HAP-1 (cell line): ENCODE data around the gene SELPLG.
"Not testable (repeated sequence)": the region's sequence is repeated elsewhere in the genome, so short reads cannot be mapped to it uniquely, and the experiment has no call there.

Experiments used
- DNase-seq, 2 experiments: peaks; one replicate each; pipeline ENCODE4 v3.0.0-alpha.2; 2016 to 2020; ENCODE audit warnings: low spot score in 2 of 2
- H3K27me3 ChIP-seq: fragments of 250-450 bp; sonication (Bioruptor Pico); 2 replicates; pipeline ENCODE4 v1.5.1; 2020; ENCODE audit warnings: low read depth, mild to moderate bottlenecking, moderate library complexity
- H3K36me3 ChIP-seq: fragments of 250-450 bp; sonication (Bioruptor Pico); replicated peaks from 2 replicates; pipeline ENCODE4 v1.5.1; 2020; ENCODE audit warnings: mild to moderate bottlenecking
- H3K4me1 ChIP-seq: fragments of 250-450 bp; sonication (Bioruptor Pico); 2 replicates; pipeline ENCODE4 v1.5.1; 2020; ENCODE audit warnings: mild to moderate bottlenecking
- H3K4me3 ChIP-seq: fragments of 250-450 bp; sonication (Bioruptor Pico); 2 replicates; pipeline ENCODE4 v1.5.1; 2020; ENCODE audit warnings: mild to moderate bottlenecking, moderate library complexity
- H3K9me3 ChIP-seq: fragments of 250-450 bp; sonication (Bioruptor Pico); 2 replicates; pipeline ENCODE4 v1.5.1; 2020; ENCODE audit warnings: mild to moderate bottlenecking, moderate library complexity
- in situ Hi-C: fragments of 300-500 bp; cut with MboI; formaldehyde crosslinking; loops from 3 replicates; pipeline ENCODE4 v1.14.3; 2020; ENCODE audit warnings: low sequenced_read_pairs, inconsistent platforms, mixed read lengths

SELPLG gene

DNA sequence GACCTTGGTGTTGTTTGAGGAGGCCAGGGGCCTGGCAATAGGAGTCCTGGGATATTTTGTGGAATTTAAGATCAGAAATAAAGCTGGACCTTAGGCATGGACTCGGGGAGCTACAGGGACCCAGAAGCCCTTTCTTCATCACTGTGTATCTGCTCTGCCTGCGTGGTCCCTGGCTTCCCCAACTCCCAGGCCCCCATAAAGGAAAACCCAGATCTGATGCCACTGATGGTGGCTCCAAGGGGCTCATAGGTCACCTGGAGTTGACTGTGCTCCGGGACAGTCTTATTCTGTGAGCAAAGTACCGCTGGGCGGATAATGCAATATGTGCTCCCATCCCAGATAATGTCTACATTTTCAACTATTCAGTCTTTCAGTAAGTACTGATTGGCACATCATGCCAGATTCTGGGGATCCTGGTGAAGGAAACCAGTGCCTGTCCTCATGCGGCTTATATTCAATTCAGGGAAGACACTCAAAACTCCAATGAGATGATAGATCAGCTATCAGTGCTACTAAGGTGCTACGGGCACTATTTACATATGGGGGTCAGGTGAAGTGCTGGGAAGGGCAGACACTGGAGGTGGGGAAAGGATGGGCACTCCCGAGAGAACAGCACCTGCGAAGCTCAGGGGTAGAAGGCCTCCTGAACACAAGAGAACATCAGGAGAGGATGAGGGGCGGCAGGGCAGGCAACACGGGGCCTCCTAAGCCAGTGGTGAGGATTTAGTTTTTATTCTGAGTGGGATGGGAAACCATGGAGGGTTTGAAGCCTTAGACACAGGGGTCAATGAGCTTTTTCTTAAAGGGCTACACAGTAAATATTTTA lies 5.5 kb upstream of the SELPLG start:
- in situ Hi-C loops = no loop called here
- no peak for DNase-seq

DNA sequence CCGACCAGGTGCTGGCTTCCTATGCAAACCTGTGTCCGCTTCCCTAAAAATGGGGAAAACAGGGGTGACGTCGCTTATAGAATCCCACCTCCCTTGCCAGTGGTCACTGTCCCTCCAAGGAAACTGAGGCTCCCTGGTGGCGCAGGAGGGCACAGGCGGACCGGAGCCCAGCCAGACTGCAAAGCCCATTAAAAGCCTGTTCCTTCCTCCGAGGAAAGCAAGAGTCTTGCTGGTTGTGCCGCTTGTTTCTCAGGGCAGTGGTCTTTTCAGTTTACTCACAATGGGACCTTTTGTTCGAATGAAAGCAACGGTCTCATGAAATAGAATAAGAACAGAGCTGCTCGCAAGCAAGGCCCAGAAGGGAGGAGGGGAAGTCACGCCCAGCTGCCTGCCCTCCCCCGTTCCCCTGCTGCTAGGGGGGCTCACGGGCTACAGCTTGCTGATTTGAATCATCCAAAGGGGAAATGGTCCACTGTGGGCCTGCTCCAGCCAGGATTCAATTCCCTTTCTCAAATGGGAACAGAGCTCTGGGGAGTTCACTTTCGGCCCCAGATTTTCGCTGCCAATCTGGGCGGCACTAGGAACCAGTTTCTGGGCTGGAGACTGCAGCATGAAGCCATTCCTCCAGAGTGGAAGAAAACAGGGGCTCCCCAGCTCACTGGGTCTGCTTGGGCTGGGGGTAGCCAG lies 4.6 kb upstream of the SELPLG start:
- in situ Hi-C loops = no loop called here
- Histone ChIP-seq H3K9me3 (no peaks in the 10 kb centered on the region), H3K4me3 (no peak overlapping the region), H3K36me3 (no peaks in the 10 kb centered on the region), H3K4me1 (peaks cover 26% of the 10 kb centered on the region), H3K27me3 (no peaks in the 10 kb centered on the region)
- DNase-seq = peak; percentile 77 to 89

More for the DNA sequence above, 5.5 kb upstream of the SELPLG start:
- Histone ChIP-seq H3K27me3 (no peaks in the 10 kb centered on the region), H3K9me3 (no peaks in the 10 kb centered on the region), H3K4me1 (peaks cover 26% of the 10 kb centered on the region), H3K4me3 (no peak overlapping the region), H3K36me3 (no peaks in the 10 kb centered on the region)

DNA sequence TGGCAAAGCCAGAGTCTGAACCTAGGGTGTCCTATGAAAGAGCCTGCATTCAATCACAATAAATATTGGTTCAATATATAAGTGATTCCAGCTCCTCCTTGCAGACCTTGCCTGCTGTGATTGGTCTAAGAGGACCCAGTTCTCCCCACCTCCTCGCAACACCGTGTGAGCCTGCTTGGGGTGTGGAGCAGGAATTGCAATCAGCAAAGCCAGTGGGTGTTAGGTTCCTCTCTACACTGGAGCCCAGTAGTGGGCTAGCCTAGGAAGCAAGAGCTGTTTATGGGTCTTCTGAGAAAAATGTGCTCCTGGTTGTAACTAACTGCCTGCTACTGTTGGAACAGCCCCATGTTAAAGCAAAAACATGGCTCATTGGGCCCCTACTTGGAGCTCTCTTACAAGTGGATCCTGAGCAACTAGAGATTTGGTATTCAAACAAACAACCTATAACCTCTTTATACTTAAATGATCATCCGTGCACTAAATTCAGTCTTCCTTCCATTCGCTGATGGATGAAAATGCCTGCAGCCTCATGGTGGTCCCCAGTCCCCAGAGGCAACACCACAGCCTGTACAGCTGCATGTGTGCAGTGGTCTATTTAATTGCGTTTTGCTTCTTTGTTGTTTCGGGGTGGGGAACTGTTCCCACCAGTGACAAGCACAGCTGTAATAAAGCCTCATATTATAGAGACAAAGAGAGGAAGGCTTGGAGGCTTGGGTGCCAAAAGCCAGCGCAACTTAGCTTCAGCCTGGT lies 3.7 kb upstream of the SELPLG start:
- no peak for DNase-seq
- no peaks in the 10 kb centered on the region for H3K27me3 ChIP-seq
- H3K4me3 ChIP-seq = no peak overlapping the region
- in situ Hi-C loops = no loop called here
- H3K9me3 ChIP-seq = no peaks in the 10 kb centered on the region
- H3K36me3 ChIP-seq = no peaks in the 10 kb centered on the region
- peaks cover 26% of the 10 kb centered on the region for H3K4me1 ChIP-seq

DNA sequence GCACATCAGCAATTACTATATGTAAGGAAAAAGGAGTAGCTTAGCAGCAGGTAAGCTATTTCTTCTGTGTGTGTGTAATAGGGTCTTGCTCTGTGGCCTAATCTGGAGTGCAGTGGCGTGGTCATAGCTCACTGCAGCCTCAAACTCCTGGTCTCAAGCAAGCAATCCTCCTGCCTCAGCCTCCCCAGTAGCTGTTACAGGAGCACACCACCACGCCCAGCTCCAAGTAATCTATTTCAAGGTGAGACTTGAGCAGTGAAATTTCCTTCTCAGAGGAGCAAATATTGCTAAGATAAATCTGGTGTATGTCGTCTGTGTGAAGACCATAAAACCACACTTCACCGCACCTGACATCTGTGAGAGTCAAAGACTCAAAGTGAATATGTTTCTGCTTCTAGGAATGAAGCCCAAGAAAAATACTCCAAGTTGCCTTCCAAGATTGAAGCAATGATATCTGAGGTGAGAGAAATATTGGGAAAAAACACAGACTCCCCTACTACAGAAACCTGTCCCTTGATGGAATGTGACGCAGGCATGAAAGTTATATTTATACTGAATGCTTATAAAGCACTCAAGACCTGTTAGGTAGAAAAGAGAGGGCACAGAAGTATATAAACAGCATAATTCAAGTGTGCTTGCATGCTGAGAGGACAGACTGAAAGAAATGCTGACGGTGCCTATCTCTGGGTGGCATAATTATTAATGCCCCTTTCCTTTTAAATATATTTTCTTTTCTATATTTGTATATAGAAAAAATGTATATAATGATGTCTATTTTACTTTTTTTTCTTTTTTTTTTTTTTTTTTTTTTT lies 2.5 kb upstream of the SELPLG start:
- H3K4me3 ChIP-seq = no peak overlapping the region
- H3K36me3 ChIP-seq = no peaks in the 10 kb centered on the region
- H3K9me3 ChIP-seq = no peaks in the 10 kb centered on the region
- peaks cover 26% of the 10 kb centered on the region for H3K4me1 ChIP-seq
- no peaks in the 10 kb centered on the region for H3K27me3 ChIP-seq
- no peak for DNase-seq
- in situ Hi-C loops = no loop called here

DNA sequence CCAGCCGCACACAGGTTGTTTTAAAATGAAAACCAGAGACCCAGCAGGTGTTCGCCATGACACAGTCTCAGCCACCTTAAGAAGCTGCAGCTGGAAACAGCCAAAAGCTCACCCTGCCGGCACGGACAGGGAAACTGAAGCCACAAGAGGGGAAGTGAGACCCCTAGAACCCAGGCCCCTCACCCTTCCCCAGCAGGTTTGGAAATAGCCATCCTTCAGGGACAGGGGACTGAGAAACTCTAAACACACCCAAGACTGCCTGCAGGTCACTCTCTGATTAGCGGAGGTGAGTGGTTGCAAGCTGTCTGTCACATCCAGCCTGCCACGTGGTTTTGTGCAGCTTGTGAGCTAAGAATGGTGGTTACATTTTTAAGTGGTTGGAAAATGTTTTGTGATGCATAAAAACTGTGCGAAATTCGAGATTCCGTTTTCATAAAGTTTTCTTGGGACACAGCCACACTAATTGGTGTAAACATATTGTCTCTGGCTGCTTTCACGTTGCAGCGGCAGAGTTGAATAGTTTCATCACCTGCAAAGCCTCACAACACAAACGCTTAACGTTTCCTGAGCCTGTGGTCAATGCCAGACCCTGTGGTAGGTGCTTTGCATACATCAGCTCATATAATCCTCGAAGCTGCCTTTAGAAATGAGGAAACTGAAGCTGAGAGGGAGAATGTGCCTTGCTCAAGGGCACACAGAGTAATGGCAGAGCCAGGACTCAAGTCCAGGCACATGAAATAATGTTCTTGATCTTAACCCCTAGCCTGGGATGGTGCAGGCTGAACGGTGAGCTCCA lies 1.7 kb upstream of the SELPLG start:
- no peaks in the 10 kb centered on the region for H3K36me3 ChIP-seq
- in situ Hi-C loops = no loop called here
- DNase-seq = peak; percentile 32 to 49
- no peak overlapping the region for H3K4me3 ChIP-seq
- peaks cover 26% of the 10 kb centered on the region for H3K4me1 ChIP-seq
- no peaks in the 10 kb centered on the region for H3K9me3 ChIP-seq
- H3K27me3 ChIP-seq = no peaks in the 10 kb centered on the region

DNA sequence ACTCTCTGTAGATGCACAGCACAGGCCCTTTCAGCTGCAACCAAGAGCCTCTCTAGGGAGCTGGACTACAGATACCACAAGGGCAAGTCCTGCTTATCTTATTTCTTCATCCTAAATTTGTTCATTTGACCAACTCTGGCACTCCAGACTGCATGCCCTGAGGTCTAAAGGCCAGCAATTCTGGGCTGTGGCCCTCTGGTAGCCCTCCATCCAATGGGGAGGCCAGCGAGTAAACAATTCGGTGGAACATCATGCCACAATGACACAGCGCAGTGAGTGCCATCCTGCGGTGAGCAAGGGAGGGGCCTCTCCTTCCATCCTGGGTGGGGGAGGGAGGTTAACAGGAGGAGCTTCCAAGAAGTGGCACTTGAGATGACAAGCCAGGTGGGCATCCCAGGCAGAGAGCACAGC lies 652 bp upstream of the SELPLG start:
- Histone ChIP-seq H3K27me3 (no peaks in the 10 kb centered on the region), H3K36me3 (no peaks in the 10 kb centered on the region), H3K4me3 (no peak overlapping the region), H3K9me3 (no peaks in the 10 kb centered on the region), H3K4me1 (peaks cover 26% of the 10 kb centered on the region)
- no peak for DNase-seq
- in situ Hi-C loops = no loop called here

DNA sequence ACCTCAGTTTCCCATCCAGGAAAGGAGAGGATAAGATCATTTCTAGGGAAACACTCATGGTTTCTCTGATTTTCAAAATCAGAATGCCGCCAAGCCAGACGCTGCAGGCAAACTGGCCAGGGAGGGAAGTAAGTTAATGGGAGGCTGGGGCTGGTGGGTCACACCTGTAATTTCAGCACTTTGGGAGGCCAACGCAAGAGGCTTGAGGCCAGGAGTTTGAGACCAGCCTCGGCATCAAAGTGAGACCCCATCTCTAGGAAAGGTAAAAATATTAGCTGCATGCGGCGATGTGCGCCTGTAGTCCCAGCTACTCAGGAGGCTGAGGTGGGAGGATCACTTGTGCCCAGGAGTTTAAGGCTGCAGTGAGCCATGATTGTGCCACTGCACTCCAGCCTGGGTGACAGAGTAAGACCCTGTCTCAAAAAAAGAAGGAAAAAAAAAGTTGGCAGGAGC lies 587 bp downstream of the SELPLG start:
- DNase-seq = no peak
- in situ Hi-C loops = no loop called here
- Histone ChIP-seq H3K36me3 (no peaks in the 10 kb centered on the region), H3K27me3 (no peaks in the 10 kb centered on the region), H3K4me3 (no peak overlapping the region), H3K9me3 (no peaks in the 10 kb centered on the region), H3K4me1 (peaks cover 17% of the 10 kb centered on the region)

DNA sequence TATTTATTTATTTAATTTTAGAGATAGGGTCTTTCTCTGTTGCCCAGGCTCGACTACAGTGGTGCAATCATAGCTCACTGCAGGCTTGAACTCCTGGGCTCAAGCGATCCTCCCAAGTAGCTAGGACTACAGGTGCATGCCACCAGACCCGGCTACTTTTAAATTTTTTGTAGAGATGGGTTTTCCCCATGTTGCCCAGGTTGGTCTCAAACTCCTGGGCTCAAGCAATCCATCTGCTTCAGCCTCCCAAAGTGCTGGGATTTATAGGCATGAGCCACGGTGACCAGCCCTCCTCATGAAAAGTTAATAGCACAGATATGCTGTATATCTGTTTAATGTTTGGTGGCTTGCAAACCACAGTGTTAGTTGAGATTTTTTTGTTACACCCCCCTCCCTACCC lies 2.4 kb downstream of the SELPLG start:
- H3K27me3 ChIP-seq = not testable (repeated sequence)

DNA sequence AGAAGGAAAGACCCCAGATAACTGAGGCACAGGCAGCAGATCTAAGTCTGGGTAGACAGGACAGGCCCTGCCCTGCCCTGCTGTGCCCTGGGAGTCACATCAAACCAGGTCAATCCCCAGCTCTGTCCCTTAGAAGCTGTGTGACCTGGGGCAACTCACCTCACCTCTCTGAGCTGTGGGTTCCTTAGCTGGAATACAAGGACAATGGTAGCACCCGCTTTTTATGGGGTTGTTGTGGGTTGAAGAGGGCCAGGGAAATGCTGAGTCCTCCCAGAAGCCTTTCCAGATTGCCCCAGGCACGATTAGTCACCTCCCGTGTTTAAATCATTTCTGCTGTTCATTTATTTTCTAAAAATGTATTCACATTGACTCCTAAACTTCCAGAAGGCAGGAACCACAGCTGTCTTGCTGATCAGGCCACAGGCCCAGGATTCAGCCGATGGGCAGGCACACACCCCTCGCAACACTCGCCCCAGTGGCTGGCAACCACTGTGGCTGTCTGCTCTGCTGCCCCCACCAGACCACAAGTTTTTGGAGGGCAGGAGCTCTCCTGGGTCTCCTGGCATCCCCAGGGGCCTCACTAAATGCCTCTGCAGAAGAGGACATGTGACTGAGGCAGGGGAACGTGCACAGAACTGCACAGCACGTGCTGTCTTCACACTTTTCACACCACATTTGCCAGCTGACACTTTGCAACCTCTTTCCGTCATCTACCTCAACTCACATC lies 3.0 kb downstream of the SELPLG start:
- peaks cover 6% of the 10 kb centered on the region; the same call in 1 of the 2 replicates for H3K4me1 ChIP-seq
- DNase-seq = no peak
- no peaks in the 10 kb centered on the region for H3K36me3 ChIP-seq
- in situ Hi-C loops = no loop called here
- H3K27me3 ChIP-seq = no peaks in the 10 kb centered on the region
- no peaks in the 10 kb centered on the region for H3K9me3 ChIP-seq
- no peak overlapping the region for H3K4me3 ChIP-seq

More for the DNA sequence above, 2.4 kb downstream of the SELPLG start:
- H3K4me1 ChIP-seq, in situ Hi-C loops, DNase-seq, H3K36me3 ChIP-seq, H3K4me3 ChIP-seq, H3K9me3 ChIP-seq: not testable (repeated sequence)

DNA sequence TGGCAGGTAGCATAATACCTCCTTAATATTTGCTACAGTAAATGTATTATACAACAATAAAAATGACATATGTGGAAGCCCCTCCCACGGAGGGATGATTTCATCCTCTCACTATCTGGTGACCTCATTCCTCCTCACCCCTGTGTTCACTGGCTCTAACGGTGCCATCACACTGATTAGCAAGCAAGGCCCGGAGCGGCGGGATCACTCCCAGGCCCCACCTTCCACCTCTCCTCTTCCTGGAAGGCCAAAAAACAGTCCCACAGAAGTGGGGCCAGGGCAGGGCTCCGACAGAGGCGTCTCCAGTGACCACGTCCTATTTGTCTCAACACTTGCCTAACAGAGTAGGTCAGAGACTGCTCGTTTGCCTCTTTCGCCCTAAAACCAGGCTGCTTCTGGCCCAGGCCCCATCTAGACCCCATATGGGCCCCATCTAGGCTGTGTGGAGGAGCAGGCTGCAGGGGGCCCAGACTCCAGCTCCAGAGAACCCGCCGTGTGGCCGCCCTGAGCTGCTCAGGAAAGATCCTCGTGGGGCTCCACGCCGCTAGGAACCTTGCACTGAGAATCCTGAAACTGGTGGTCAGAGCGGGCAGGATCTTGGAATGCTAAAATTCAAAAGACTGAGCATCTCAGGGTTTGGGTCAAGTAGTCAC lies 3.7 kb downstream of the SELPLG start:
- in situ Hi-C loops = no loop called here
- Histone ChIP-seq H3K4me1 (no peaks in the 10 kb centered on the region), H3K36me3 (no peaks in the 10 kb centered on the region), H3K9me3 (no peaks in the 10 kb centered on the region), H3K4me3 (no peak overlapping the region), H3K27me3 (no peaks in the 10 kb centered on the region)
- no peak for DNase-seq

DNA sequence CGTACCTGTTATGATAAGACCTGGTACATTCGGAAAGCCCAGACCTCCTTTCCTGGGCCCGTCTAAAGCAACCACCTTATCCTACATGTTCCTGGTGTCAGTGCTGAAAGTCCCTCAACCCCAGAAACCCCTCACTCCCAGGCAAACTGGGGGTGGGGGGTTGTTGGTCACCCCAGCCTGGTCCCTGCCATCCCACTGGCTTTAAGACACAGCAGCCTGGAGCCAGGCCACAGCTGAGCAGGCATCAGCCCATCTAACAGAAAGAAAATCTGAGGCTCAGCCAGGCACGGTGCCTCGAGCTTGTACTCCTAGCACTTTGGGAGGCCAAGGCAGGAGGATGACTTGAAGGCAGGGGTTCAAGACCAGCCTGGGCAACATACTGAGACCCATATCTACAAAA lies 4.5 kb downstream of the SELPLG start:
- Histone ChIP-seq H3K4me1 (no peaks in the 10 kb centered on the region), H3K36me3 (no peaks in the 10 kb centered on the region), H3K4me3 (no peak overlapping the region), H3K9me3 (no peaks in the 10 kb centered on the region), H3K27me3 (no peaks in the 10 kb centered on the region)
- DNase-seq = no peak
- in situ Hi-C loops = no loop called here
